ENCODE data around the gene DNM1.

DNA sequence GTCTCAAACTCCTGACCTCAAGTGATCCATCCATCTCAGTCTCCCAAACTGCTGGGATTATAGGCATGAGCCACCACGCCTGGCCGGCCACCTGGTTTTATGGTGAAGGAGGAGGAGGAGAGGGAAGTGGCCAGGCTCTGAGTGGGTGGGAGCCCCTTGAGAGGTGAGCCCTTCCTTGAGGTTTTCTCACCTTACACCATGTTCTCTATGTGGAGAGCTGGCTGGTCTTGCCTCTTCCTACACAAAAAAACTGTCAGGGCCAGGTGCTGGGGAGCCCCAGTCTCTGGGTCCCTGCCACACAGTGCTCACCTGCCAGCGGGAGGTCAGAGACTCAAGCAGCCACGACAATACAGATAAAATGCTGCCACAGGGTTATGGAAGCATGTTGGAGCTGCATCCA is 91.0 kb downstream of the DNM1 start:
- TF ChIP-seq CREB1 (IDR thresholded peaks at IDR 0.05; ENCODE audit: low read depth) (no peak), EP300 (IDR thresholded peaks at IDR 0.05; ENCODE audit: borderline replicate concordance) (no peak), MAX (IDR thresholded peaks at IDR 0.05) (no peak), YY1 (IDR thresholded peaks at IDR 0.05; ENCODE audit: low read depth) (no peak)
